ENCODE measurements around the gene SGSM1. TPM values are rescaled to one million over a fixed set of nuclear protein-coding genes. Genes with fewer than 3 reads are reported as not detected.

The SGSM1 gene
- total and polyA plus RNA-seq, 8 donors: 0.68 to 4.7 (median 2.5) TPM

DNA sequence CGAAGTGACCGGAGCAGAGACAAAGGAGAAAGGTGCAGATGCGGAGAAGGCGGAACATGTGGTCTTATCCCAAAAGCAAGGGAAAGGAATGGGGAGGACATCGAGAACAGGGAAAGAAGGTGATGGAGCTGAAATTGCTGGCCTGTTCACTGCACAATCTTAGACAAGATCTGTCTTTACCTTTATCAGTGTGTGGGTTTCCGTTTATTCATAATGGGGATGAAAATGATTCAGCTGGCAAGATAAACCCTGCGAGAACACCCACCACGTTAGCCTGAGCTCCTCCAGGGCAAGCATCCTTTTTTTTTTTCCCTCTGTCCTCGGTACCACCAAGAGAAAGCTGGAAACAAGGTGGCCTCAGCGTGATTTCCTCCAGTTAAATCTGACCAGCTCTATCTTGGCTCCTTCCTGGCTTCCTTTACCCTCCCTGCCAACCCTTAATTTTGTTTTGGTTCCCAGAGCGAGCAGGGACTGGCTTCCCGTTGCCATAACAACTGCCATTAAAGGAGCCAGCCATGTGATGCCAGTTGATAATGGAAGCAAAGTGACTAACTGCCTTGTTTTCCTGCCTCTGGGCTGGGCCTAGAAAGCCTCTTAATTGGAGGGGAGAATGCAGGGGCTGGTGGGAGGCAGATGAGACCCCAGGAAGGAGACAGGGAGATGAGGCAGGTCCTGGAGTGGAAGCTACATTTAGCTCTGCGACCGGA lies 4.2 kb downstream of the SGSM1 start:
- no peaks in the 10 kb centered on the region for H3K36me3 ChIP-seq
- peaks cover 0 to 9% (median 0%) of the 10 kb centered on the region in 3 donors for H3K27me3 ChIP-seq
- H3K27ac ChIP-seq: peak overlapping the region in 4 of 5 donors; percentile 38 to 63 (median 44)
- WGBS, 5 donors: 53 to 61% (median 58%) methylated on average over 14 of the region's 14 CpGs
- peaks cover 33 to 54% (median 45%) of the 10 kb centered on the region in 4 donors for H3K4me1 ChIP-seq
- peak; percentile 34 to 76 for DNase-seq
- intact Hi-C loops (cut with DNase I; ENCODE audit: low total_unique reads): no loop called here
- TF ChIP-seq POLR2AphosphoS5 (IDR thresholded peaks at IDR 0.05): peak in 1 of 3 donors; percentile 28
- TF ChIP-seq, protein P1, sequence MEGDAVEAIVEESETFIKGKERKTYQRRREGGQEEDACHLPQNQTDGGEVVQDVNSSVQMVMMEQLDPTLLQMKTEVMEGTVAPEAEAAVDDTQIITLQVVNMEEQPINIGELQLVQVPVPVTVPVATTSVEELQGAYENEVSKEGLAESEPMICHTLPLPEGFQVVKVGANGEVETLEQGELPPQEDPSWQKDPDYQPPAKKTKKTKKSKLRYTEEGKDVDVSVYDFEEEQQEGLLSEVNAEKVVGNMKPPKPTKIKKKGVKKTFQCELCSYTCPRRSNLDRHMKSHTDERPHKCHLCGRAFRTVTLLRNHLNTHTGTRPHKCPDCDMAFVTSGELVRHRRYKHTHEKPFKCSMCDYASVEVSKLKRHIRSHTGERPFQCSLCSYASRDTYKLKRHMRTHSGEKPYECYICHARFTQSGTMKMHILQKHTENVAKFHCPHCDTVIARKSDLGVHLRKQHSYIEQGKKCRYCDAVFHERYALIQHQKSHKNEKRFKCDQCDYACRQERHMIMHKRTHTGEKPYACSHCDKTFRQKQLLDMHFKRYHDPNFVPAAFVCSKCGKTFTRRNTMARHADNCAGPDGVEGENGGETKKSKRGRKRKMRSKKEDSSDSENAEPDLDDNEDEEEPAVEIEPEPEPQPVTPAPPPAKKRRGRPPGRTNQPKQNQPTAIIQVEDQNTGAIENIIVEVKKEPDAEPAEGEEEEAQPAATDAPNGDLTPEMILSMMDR (IDR thresholded peaks at IDR 0.05): no peak
- H3K4me3 ChIP-seq: no peak overlapping the region
- no peaks in the 10 kb centered on the region for H3K9me3 ChIP-seq

DNA sequence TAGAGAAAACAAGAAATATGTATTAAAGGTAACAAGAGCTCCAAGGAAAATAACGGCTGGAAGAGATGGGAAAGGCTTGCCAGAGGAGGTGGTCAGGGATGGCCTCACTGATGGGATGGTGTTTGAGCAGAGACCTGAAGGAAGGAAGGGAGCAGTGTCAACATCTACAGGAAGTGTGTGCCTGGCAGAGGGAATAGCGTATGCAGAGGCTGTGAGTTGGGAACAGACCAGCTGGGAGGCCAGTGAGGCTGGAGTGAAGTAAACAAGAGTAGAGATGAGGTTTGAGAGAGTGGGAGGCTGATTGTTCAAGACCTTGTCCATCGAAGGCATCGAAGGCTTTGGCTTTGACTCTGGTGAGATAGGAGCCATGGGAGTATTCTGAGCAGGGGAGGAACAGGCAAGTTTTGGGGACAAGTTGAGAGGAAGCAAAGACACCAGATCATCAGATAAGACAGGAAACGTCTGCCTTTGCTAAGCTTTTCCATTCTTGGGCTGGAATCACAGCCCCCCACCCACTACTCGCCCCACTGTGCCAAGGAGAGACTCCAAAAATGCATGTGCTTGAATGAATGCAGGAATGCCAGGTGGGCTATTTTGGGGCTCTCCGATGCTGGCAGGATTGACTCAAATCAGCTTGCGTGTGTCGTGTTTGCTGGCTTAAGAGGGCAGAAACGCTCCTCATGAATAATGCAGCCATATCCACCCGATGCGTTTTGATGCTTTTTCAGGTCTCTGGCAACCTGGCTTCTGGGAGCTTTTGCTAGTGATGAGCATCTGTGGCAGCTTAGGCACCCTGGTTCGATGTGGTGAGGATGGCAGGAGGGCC lies 7.2 kb downstream of the SGSM1 start:
- DNase-seq: no peak
- Histone ChIP-seq H3K4me3 (no peak overlapping the region), H3K9me3 (peaks cover 0 to 6% (median 0%) of the 10 kb centered on the region in 4 donors), H3K27ac (no peak overlapping the region), H3K36me3 (no peaks in the 10 kb centered on the region), H3K4me1 (peaks cover 20 to 30% (median 26%) of the 10 kb centered on the region in 4 donors), H3K27me3 (no peaks in the 10 kb centered on the region)
- no peak for TF ChIP-seq POLR2AphosphoS5 (IDR thresholded peaks at IDR 0.05)
- no peak for TF ChIP-seq POLR2A (IDR thresholded peaks at IDR 0.05)
- TF ChIP-seq EP300 (IDR thresholded peaks at IDR 0.05): no peak
- TF ChIP-seq, protein P1 (IDR thresholded peaks at IDR 0.05): no peak
- 75 to 81% (median 77%) methylated on average over 12 to 13 of the region's 13 CpGs for WGBS, 5 donors
- intact Hi-C loops (cut with DNase I; ENCODE audit: low total_unique reads): no loop called here

DNA sequence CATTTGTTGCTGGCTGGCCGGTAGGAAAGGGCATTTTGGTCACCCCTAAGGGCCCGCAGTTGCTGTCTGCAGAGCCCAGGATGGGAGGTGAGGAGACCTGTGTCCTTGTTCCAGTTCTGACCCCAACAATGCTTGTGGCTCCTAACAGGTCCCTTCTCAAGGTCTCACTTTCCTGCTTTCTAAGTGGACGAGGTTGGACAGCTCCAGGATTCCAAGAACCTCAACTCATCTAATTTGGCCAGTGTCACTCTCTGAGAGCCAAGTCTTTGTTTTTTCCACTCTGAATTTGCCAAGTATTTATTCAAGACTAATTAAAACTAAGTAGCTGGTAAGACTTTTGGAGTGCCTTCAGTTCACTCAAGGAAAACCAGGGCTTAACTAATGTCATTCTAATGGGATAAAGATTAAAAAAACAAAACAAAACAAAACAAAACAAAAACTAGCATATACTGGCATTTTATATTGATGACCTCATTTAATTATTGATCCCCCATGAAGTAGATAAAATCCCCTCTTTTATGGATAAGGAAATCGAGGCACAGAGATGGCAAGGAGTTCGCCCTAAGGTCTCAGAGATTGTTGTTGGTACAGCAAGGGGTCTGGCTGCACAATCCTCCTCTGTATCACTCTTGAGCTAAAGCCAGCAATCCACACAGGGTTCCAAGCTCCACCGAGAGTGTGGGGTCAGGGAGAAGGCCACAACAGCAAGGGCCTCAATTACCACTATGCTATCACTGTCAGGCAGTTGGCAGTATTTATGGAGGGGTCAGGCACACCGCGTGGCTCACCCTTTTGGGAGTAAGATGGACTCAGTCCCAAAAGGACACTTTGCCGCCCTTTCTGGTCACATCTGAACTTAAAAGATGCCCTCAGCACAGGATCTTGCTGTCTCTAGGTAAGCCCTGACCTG lies 8.1 kb downstream of the SGSM1 start:
- 84 to 91% (median 87%) methylated on average over 7 to 9 of the region's 9 CpGs for WGBS, 5 donors
- Histone ChIP-seq H3K4me3 (no peak overlapping the region), H3K27ac (no peak overlapping the region), H3K4me1 (peaks cover 14 to 22% (median 17%) of the 10 kb centered on the region in 4 donors), H3K9me3 (peaks cover 0 to 6% (median 0%) of the 10 kb centered on the region in 4 donors), H3K27me3 (no peaks in the 10 kb centered on the region), H3K36me3 (no peaks in the 10 kb centered on the region)
- no peak for TF ChIP-seq POLR2AphosphoS5 (IDR thresholded peaks at IDR 0.05)
- no peak for TF ChIP-seq EP300 (IDR thresholded peaks at IDR 0.05)
- TF ChIP-seq POLR2A (IDR thresholded peaks at IDR 0.05): no peak
- TF ChIP-seq, protein P1 (IDR thresholded peaks at IDR 0.05): no peak
- intact Hi-C loops (cut with DNase I; ENCODE audit: low total_unique reads): no loop called here
- DNase-seq: no peak

DNA sequence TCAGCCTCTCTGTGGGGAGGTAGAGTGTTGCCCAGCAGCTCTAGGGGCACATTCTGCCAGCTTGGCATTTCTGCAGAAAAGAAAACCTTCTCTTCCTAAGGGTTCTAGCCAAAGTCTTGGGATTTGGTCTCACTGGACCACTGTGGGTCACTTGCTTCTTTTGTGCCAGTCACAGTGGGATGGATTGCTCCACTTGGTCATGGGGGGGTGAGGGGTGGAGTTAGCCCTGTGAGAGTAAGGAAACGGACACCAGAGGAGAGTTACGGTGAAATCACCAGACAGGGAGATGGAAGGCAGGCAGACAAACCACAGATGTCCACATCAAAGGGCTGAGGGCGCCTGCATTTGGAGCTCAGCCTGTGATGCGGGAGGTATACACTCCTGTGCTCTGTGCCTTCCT lies 10.8 kb downstream of the SGSM1 start:
- TF ChIP-seq EP300 (IDR thresholded peaks at IDR 0.05) (no peak), POLR2A (IDR thresholded peaks at IDR 0.05) (no peak), POLR2AphosphoS5 (IDR thresholded peaks at IDR 0.05) (no peak)
- TF ChIP-seq, protein P1 (IDR thresholded peaks at IDR 0.05): no peak

More for the DNA sequence above, 10.8 kb downstream of the SGSM1 start:
- DNase-seq: peak in 1 of 2 donors; percentile 59
- Histone ChIP-seq H3K9me3 (peaks cover 0 to 6% (median 0%) of the 10 kb centered on the region in 4 donors), H3K4me3 (no peak overlapping the region), H3K36me3 (no peaks in the 10 kb centered on the region), H3K4me1 (peaks cover 10 to 20% (median 17%) of the 10 kb centered on the region in 4 donors), H3K27me3 (no peaks in the 10 kb centered on the region), H3K27ac (no peak overlapping the region)
- WGBS, 5 donors: 40 to 80% (median 78%) methylated on average over 4 of the region's 4 CpGs
- intact Hi-C loops (cut with DNase I; ENCODE audit: low total_unique reads): no loop called here
